Hepatocyte (in vitro differentiated cells): Measurements from ENCODE around the gene ZFP92. TPM values are rescaled to one million over a fixed set of nuclear protein-coding genes. Genes with fewer than 3 reads are reported as not detected.

Source experiments
- DNase-seq: peaks from one replicate; pipeline ENCODE4 v3.0.0-alpha.2; 2016; ENCODE audit warnings: low spot score
- H2AFZ ChIP-seq: fragments of 200-600 bp; sonication (generic); 2 replicates; pipeline ENCODE4 v1.6.0; 2016; ENCODE audit warnings: antibody characterized with exemption, mild to moderate bottlenecking
- H3K27ac ChIP-seq: fragments of 200-600 bp; sonication (generic); 2 replicates; pipeline ENCODE4 v1.5.1; 2016; ENCODE audit warnings: mild to moderate bottlenecking
- H3K27me3 ChIP-seq: fragments of 200-600 bp; sonication (generic); 2 replicates; pipeline ENCODE4 v1.6.1; 2016
- H3K36me3 ChIP-seq: fragments of 200-600 bp; sonication (generic); replicated peaks from 2 replicates; pipeline ENCODE4 v1.5.1; 2016; ENCODE audit warnings: low read depth; ENCODE audit not compliant: insufficient read depth
- H3K4me1 ChIP-seq: fragments of 200-600 bp; sonication (generic); 2 replicates; pipeline ENCODE4 v1.5.1; 2016; ENCODE audit warnings: mild to moderate bottlenecking, moderate library complexity; ENCODE audit not compliant: insufficient read depth
- H3K4me2 ChIP-seq: fragments of 200-600 bp; sonication (generic); 2 replicates; pipeline ENCODE4 v1.6.0; 2016
- H3K4me3 ChIP-seq: fragments of 200-600 bp; sonication (generic); 2 replicates; pipeline ENCODE4 v1.5.1; 2016; ENCODE audit warnings: mild to moderate bottlenecking
- H3K79me2 ChIP-seq: fragments of 200-600 bp; sonication (generic); 2 replicates; pipeline ENCODE4 v1.6.0; 2017; ENCODE audit warnings: mild to moderate bottlenecking
- H3K9me2 ChIP-seq: fragments of 200-600 bp; sonication (generic); replicated peaks from 2 replicates; pipeline ENCODE4 v1.6.0; 2017; ENCODE audit warnings: mild to moderate bottlenecking; ENCODE audit not compliant: insufficient read depth
- H3K9me3 ChIP-seq: fragments of 200-600 bp; sonication (generic); 2 replicates; pipeline ENCODE4 v1.5.1; 2016; ENCODE audit warnings: low read depth, mild to moderate bottlenecking
- H4K20me1 ChIP-seq: fragments of 200-600 bp; sonication (generic); 2 replicates; pipeline ENCODE4 v1.6.0; 2016; ENCODE audit warnings: mild to moderate bottlenecking; ENCODE audit not compliant: insufficient read depth, poor library complexity, severe bottlenecking
- CTCF ChIP-seq: fragments of 200-600 bp; sonication (generic); IDR thresholded peaks from 2 replicates; pipeline ENCODE4 v1.5.1; 2016; ENCODE audit warnings: antibody characterized with exemption, mild to moderate bottlenecking; ENCODE audit not compliant: poor library complexity
- EZH2 ChIP-seq: fragments of 200-600 bp; sonication (generic); IDR thresholded peaks from 2 replicates; pipeline ENCODE4 v1.6.1; 2016; ENCODE audit warnings: antibody characterized with exemption, mild to moderate bottlenecking, borderline replicate concordance
- EZH2phosphoT487 ChIP-seq: fragments of 200-600 bp; sonication (generic); IDR thresholded peaks from one replicate; pipeline ENCODE4 v1.6.1; 2018; ENCODE audit warnings: antibody characterized with exemption, mild to moderate bottlenecking, low read depth, moderate library complexity; ENCODE audit not compliant: unreplicated experiment, severe bottlenecking
- WGBS: methylation state at CpG from one replicate; pipeline ENCODE4 v1.1.6; 2016; ENCODE audit warnings: low lambda C conversion rate; ENCODE audit errors: missing lambda C conversion rate; 5-methylcytosine and 5-hydroxymethylcytosine counted together
- polyA plus RNA-seq: library from polyadenylated mRNA; unstranded; fragments of >200 nt; fragmentation: Nextera tagmentation; extraction: Ambion mirVana; gene quantifications from 2 replicates; pipeline ENCODE4 v1.2.1, GENCODE V29; 2016
- total RNA-seq: library from RNA; depleted of rRNA; stranded (reverse); fragments of >200 nt; gene quantifications from 2 replicates; pipeline ENCODE4 v1.2.3, GENCODE V29; 2014

ZFP92 gene
- 0.90 and 1.2 TPM in 2 replicates for total RNA-seq
- polyA plus RNA-seq: 0.33 and 0.38 TPM in 2 replicates

DNA sequence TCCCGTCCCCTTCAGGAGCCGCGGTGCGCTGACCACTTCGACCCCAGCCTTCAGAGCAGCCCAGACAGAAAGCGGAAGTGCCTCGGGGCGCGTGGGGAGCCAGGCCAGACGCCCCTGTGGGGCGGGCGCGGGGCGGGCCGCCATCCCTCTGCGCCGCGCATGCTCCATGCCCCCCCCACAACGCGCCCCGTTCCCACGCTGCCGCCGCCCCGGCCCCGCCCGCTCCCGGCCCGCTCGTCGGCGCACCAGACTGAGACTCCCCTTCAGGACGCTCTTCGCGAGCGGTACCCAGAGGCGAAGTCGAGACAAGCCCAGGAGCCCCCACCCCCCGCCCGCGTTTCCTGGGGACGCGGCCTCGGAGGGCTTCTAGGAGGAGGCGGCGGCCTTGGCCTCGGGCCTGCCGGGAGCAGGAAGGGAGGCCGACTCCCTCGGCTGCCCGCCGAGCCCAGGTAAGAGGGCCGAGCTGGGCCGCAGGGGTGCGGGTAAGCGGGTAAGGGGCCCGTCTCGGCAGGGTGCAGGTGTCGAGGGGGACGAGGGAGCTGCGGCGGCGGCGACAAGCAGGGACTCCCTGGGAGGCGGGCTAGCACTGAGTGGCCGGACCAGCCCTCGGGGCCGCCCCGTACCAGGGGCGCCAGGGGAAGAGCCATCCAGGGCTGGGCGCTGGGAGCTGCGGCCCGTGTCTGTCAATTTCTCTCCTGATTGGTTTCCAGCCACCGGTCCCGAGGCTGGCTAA lies at the start of gene ZFP92:
Gene ZFP92 (plus strand): TSS at position 218 of the 733 bp plus-strand sequence. CDS start 6,851 bp downstream, outside the sequence.
- Histone ChIP-seq H3K27me3 (no peaks in the 10 kb centered on the region), H3K27ac (no peak within 1 kb of the TSS), H3K36me3 (no peaks in the 10 kb centered on the region), H4K20me1 (no peaks in the 10 kb centered on the region), H3K79me2 (no peaks in the 10 kb centered on the region), H3K9me2 (no peaks in the 10 kb centered on the region), H3K9me3 (no peaks in the 10 kb centered on the region), H2AFZ (peak within 1 kb of the TSS; percentile 35), H3K4me1 (no peaks in the 10 kb centered on the region), H3K4me2 (peak within 1 kb of the TSS; percentile 85), H3K4me3 (no peak within 1 kb of the TSS)
- DNase-seq: peak; percentile 27
- 47% methylated on average over 37 of the region's 75 CpGs for WGBS
- TF ChIP-seq EZH2: no peak
- TF ChIP-seq EZH2phosphoT487: no peak
- TF ChIP-seq CTCF: no peak

GRCh38 chrX:153361781-153362397 lies 49.4 kb upstream of the ZFP92 start:
- Histone ChIP-seq H2AFZ (no peak overlapping the region), H3K36me3 (no peaks in the 10 kb centered on the region), H3K4me3 (no peak overlapping the region), H4K20me1 (no peaks in the 10 kb centered on the region), H3K79me2 (no peaks in the 10 kb centered on the region), H3K27me3 (no peaks in the 10 kb centered on the region), H3K27ac (no peak overlapping the region), H3K9me3 (no peaks in the 10 kb centered on the region), H3K4me2 (no peak overlapping the region), H3K9me2 (no peaks in the 10 kb centered on the region), H3K4me1 (no peaks in the 10 kb centered on the region)
- no peak for DNase-seq
- 50% methylated on average over 2 of the region's 2 CpGs for WGBS
- no peak for TF ChIP-seq CTCF
- no peak for TF ChIP-seq EZH2
- no peak for TF ChIP-seq EZH2phosphoT487

DNA sequence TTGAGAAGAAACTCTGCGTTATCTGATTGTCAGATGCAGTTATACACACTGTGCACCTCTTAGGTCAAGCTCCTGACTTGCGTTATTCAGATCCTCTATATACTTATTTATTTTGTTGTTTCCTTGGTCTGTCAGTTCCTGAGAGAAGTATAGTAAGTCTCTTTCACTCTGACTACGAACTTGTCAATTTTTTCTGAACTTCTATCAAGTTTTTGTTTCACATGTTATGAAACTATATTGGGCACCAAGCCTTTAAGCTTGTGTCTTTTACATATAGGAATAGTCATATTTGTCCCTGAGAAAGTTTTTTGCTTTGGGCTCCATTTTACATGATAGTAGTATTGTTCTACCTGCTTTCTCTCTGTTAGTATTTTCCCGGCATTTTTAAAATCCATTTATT lies 45.6 kb upstream of the ZFP92 start:
- DNase-seq: no peak
- Histone ChIP-seq H3K9me3 (no peaks in the 10 kb centered on the region), H4K20me1 (no peaks in the 10 kb centered on the region), H3K4me3 (no peak overlapping the region), H3K9me2 (no peaks in the 10 kb centered on the region), H3K27me3 (no peaks in the 10 kb centered on the region), H3K4me1 (no peaks in the 10 kb centered on the region), H3K4me2 (no peak overlapping the region), H3K36me3 (no peaks in the 10 kb centered on the region), H2AFZ (no peak overlapping the region), H3K79me2 (no peaks in the 10 kb centered on the region), H3K27ac (no peak overlapping the region)
- TF ChIP-seq CTCF (no peak), EZH2 (no peak), EZH2phosphoT487 (no peak)
- whole genome bisulfite sequencing: 71% methylated on average over 4 of the region's 4 CpGs
